Cardiac muscle cell (in vitro differentiated cells and primary cell): ENCODE measurements around the gene ZNRD2. TPM values are rescaled to one million over a fixed set of nuclear protein-coding genes. Genes with fewer than 3 reads are reported as not detected.

ENCODE experiments used
- DNase-seq, 2 donors: peaks; one replicate each; pipeline versions ENCODE4 v3.0.0 to v3.0.0-alpha.2; 2010 to 2017; ENCODE audit warnings: low read depth in 1 of 2, low spot score in 1 of 2
- H3K27ac ChIP-seq: fragments of 200-600 bp; sonication (generic); 2 replicates; pipeline ENCODE4 v1.5.1; 2016
- H3K27me3 ChIP-seq: fragments of 200-600 bp; sonication (generic); 2 replicates; pipeline ENCODE4 v1.6.0; 2016; ENCODE audit warnings: control low read depth
- H3K36me3 ChIP-seq: fragments of 200-600 bp; sonication (generic); 2 replicates; pipeline ENCODE4 v1.5.1; 2016; ENCODE audit warnings: control low read depth
- H3K4me1 ChIP-seq: fragments of 200-600 bp; sonication (generic); 2 replicates; pipeline ENCODE4 v1.8.1; 2017; ENCODE audit warnings: low read depth, mild to moderate bottlenecking, mixed run types
- H3K4me3 ChIP-seq: fragments of 200-600 bp; sonication (generic); 2 replicates; pipeline ENCODE4 v1.5.1; 2016; ENCODE audit warnings: mild to moderate bottlenecking
- H3K9me3 ChIP-seq: fragments of 200-600 bp; sonication (generic); 2 replicates; pipeline ENCODE4 v1.5.1; 2017; ENCODE audit warnings: low read depth, mild to moderate bottlenecking, control low read depth
- CTCF ChIP-seq: IDR thresholded peaks from 2 replicates; pipeline ENCODE4 v1.5.1; 2012; ENCODE audit warnings: low read depth, mild to moderate bottlenecking, low read length
- polyA plus RNA-seq: library from polyadenylated mRNA; unstranded; fragments of >200 nt; fragmentation: Nextera tagmentation; extraction: Ambion mirVana; gene quantifications from 2 replicates; pipeline ENCODE4 v1.2.1, GENCODE V29; 2016
- total RNA-seq: library from RNA; depleted of rRNA; stranded (reverse); fragments of >200 nt; gene quantifications from 2 replicates; pipeline ENCODE4 v1.2.3, GENCODE V29; 2016

Gene ZNRD2
- total and polyA plus RNA-seq, 2 experiments from 2014 or later = 55.7 to 56.6 TPM

- Histone ChIP-seq H3K27ac (no peak overlapping the region), H3K27me3 (peaks cover 20% of the 10 kb centered on the region), H3K4me1 (no peaks in the 10 kb centered on the region), H3K36me3 (no peaks in the 10 kb centered on the region), H3K4me3 (no peak overlapping the region), H3K9me3 (no peaks in the 10 kb centered on the region)
- no peak for DNase-seq
- no peak for TF ChIP-seq CTCF
Observed at GRCh38 chr11:65547446-65548125, 22.7 kb upstream of the ZNRD2 start.

GRCh38 chr11:65548395-65548794 lies 21.9 kb upstream of the ZNRD2 start:
- no peak for DNase-seq
- Histone ChIP-seq H3K4me3 (no peak overlapping the region), H3K27me3 (peaks cover 20% of the 10 kb centered on the region), H3K36me3 (no peaks in the 10 kb centered on the region), H3K27ac (no peak overlapping the region), H3K4me1 (peaks cover under 1% of the 10 kb centered on the region), H3K9me3 (no peaks in the 10 kb centered on the region)
- TF ChIP-seq CTCF = no peak

- DNase-seq = no peak
- H3K36me3 ChIP-seq = no peaks in the 10 kb centered on the region
Observed at GRCh38 chr11:65549096-65549495, 21.2 kb upstream of the ZNRD2 start.

GRCh38 chr11:65551572-65552387 lies 18.5 kb upstream of the ZNRD2 start:
- Histone ChIP-seq H3K4me1 (peaks cover 8% of the 10 kb centered on the region), H3K4me3 (no peak overlapping the region), H3K9me3 (no peaks in the 10 kb centered on the region), H3K27ac (no peak overlapping the region), H3K27me3 (peaks cover 20% of the 10 kb centered on the region), H3K36me3 (no peaks in the 10 kb centered on the region)
- peak in 1 of 2 donors; percentile 71 for DNase-seq
- peak; percentile 38 for TF ChIP-seq CTCF

More at GRCh38 chr11:65549096-65549495, 21.2 kb upstream of the ZNRD2 start:
- TF ChIP-seq CTCF = no peak
- peaks cover 7% of the 10 kb centered on the region for H3K4me1 ChIP-seq
- peaks cover 20% of the 10 kb centered on the region for H3K27me3 ChIP-seq
- no peak overlapping the region for H3K4me3 ChIP-seq
- H3K27ac ChIP-seq = no peak overlapping the region
- H3K9me3 ChIP-seq = no peaks in the 10 kb centered on the region

- no peaks in the 10 kb centered on the region for H3K9me3 ChIP-seq
- no peaks in the 10 kb centered on the region for H3K36me3 ChIP-seq
- DNase-seq = no peak
- H3K27ac ChIP-seq = no peak overlapping the region
- no peak overlapping the region for H3K4me3 ChIP-seq
- no peak for TF ChIP-seq CTCF
- peaks cover 16% of the 10 kb centered on the region for H3K27me3 ChIP-seq
- H3K4me1 ChIP-seq = peaks cover 14% of the 10 kb centered on the region
Observed at GRCh38 chr11:65552388-65552951, 17.8 kb upstream of the ZNRD2 start.
